HG02981 (cell line): ENCODE results near the gene HSPB3.
A peak's percentile ranks its signal among the peaks of the same experiment; 100 is the strongest.
"Not testable (repeated sequence)": the region's sequence is repeated elsewhere in the genome, so short reads cannot be mapped to it uniquely, and the experiment has no call there.

ENCODE experiments used
- ATAC-seq: cut with Tn5 transposase; IDR thresholded peaks from one replicate; pipeline ENCODE4 v1.9.1; 2021; ENCODE audit warnings: mild to moderate bottlenecking, moderate library complexity; ENCODE audit not compliant: unreplicated experiment

The HSPB3 gene

GRCh38 chr5:54454602-54455001 is 897 bp upstream of the HSPB3 start:
- ATAC-seq, result no peak

- no peak for ATAC-seq
Measured at GRCh38 chr5:54457094-54457862, 1.8 kb downstream of the HSPB3 start.

GRCh38 chr5:54458221-54458620 is 2.7 kb downstream of the HSPB3 start:
- ATAC-seq, result no peak

GRCh38 chr5:54460181-54460919 is 4.9 kb downstream of the HSPB3 start:
- ATAC-seq, result no peak

GRCh38 chr5:54462281-54462680 is 6.8 kb downstream of the HSPB3 start:
- no peak for ATAC-seq

- no peak for ATAC-seq
Measured at GRCh38 chr5:54463713-54464112, 8.2 kb downstream of the HSPB3 start.

GRCh38 chr5:54469622-54470021 is 14.1 kb downstream of the HSPB3 start:
- peak; percentile 80 for ATAC-seq

- no peak for ATAC-seq
Measured at GRCh38 chr5:54470128-54470527, 14.6 kb downstream of the HSPB3 start.

- ATAC-seq, result no peak
Measured at GRCh38 chr5:54470677-54471076, 15.2 kb downstream of the HSPB3 start.

GRCh38 chr5:54471398-54471797 is 15.9 kb downstream of the HSPB3 start:
- no peak for ATAC-seq

GRCh38 chr5:54476682-54477081 is 21.2 kb downstream of the HSPB3 start:
- no peak for ATAC-seq

- no peak for ATAC-seq
Measured at GRCh38 chr5:54477941-54478478, 22.5 kb downstream of the HSPB3 start.

GRCh38 chr5:54480296-54480695 is 24.8 kb downstream of the HSPB3 start:
- ATAC-seq, result no peak

GRCh38 chr5:54484219-54484894 is 28.9 kb downstream of the HSPB3 start:
- no peak for ATAC-seq

- not testable (repeated sequence) for ATAC-seq
Measured at GRCh38 chr5:54485659-54486058, 30.2 kb downstream of the HSPB3 start.

- ATAC-seq, result not testable (repeated sequence)
Measured at GRCh38 chr5:54489648-54489979, 34.1 kb downstream of the HSPB3 start.

GRCh38 chr5:54491326-54491725 is 35.8 kb downstream of the HSPB3 start:
- no peak for ATAC-seq

- no peak for ATAC-seq
Measured at GRCh38 chr5:54492178-54492577, 36.7 kb downstream of the HSPB3 start.

GRCh38 chr5:54495027-54495426 is 39.5 kb downstream of the HSPB3 start:
- no peak for ATAC-seq
